Caco-2 (cell line): ENCODE data around the gene RAI1. TPM values are rescaled to one million over a fixed set of nuclear protein-coding genes. Genes with fewer than 3 reads are reported as not detected.

Experiments
- BruUV-seq: library from RNA; stranded (reverse); fragments of 400-500 nt; replicated peaks from 2 replicates; lab custom pipeline; 2021; lab: Mats Ljungman, UMichigan
- CTCF ChIA-PET: fragments of 300-600 bp; sonication (Branson Sonifier 250); formaldehyde crosslinking; loops from one replicate; lab custom pipeline; 2022; ENCODE audit warnings: antibody characterized with exemption; lab: Charles Lee
- POLR2A ChIA-PET: fragments of 300-600 bp; sonication (Branson Sonifier 250); formaldehyde crosslinking; loops from one replicate; lab custom pipeline; 2022; ENCODE audit warnings: antibody characterized with exemption; lab: Charles Lee
- DNase-seq, 2 experiments: peaks; one replicate each; pipeline versions ENCODE4 v3.0.0 to v3.0.0-alpha.2; 2020 to 2022
- H3K27me3 ChIP-seq: replicated peaks from 2 replicates; pipeline ENCODE4 v1.6.0; 2011; ENCODE audit warnings: low read length; ENCODE audit not compliant: control insufficient read depth, insufficient read depth
- H3K36me3 ChIP-seq: 2 replicates; pipeline ENCODE4 v1.5.1; 2011; ENCODE audit warnings: low read length; ENCODE audit not compliant: control insufficient read depth, insufficient read depth
- H3K4me1 ChIP-seq: fragments of 250-450 bp; sonication (Bioruptor Pico); 2 replicates; pipeline ENCODE4 v1.5.1; 2020; ENCODE audit warnings: mild to moderate bottlenecking
- H3K4me3 ChIP-seq: 2 replicates; pipeline ENCODE4 v1.5.1; 2011; ENCODE audit warnings: low read depth, mild to moderate bottlenecking, control low read depth, low read length
- H3K9me3 ChIP-seq: fragments of 250-450 bp; sonication (Bioruptor Pico); 2 replicates; pipeline ENCODE4 v1.5.1; 2020; ENCODE audit warnings: mild to moderate bottlenecking, moderate library complexity
- H3K27ac Mint-ChIP-seq: one replicate; pipeline ENCODE4 v1.8.0; 2022; ENCODE audit warnings: mixed read lengths; ENCODE audit not compliant: unreplicated experiment
- H3K27me3 Mint-ChIP-seq: one replicate; pipeline ENCODE4 v1.8.0; 2022; ENCODE audit warnings: mixed read lengths; ENCODE audit not compliant: insufficient read depth, unreplicated experiment
- H3K36me3 Mint-ChIP-seq: one replicate; pipeline ENCODE4 v1.8.0; 2022; ENCODE audit warnings: mild to moderate bottlenecking, mixed read lengths; ENCODE audit not compliant: insufficient read depth, unreplicated experiment
- H3K4me1 Mint-ChIP-seq: one replicate; pipeline ENCODE4 v1.8.0; 2022; ENCODE audit warnings: low read depth, mixed read lengths; ENCODE audit not compliant: unreplicated experiment
- H3K4me3 Mint-ChIP-seq: one replicate; pipeline ENCODE4 v1.8.0; 2022; ENCODE audit warnings: mild to moderate bottlenecking, moderate library complexity, mixed read lengths; ENCODE audit not compliant: unreplicated experiment
- H3K9me3 Mint-ChIP-seq: one replicate; pipeline ENCODE4 v1.8.0; 2022; ENCODE audit warnings: mixed read lengths; ENCODE audit not compliant: unreplicated experiment
- CTCF ChIP-seq, 2 experiments: fragments of 200-600 bp in 1 of 2; IDR thresholded peaks; 1 replicate in 1 of 2; 2 replicates in 1 of 2; pipeline versions ENCODE4 v1.5.1 to v1.8.0; 2011 to 2022; ENCODE audit warnings: antibody characterized with exemption in 1 of 2, control low read depth in 1 of 2, inconsistent platforms in 1 of 2, low read depth in 1 of 2, low read length in 1 of 2, mild to moderate bottlenecking in 1 of 2, moderate library complexity in 1 of 2; ENCODE audit not compliant: insufficient read depth in 1 of 2, severe bottlenecking in 1 of 2, unreplicated experiment in 1 of 2
- intact Hi-C: fragments of 100-400 bp; cut with micrococcal nuclease; formaldehyde crosslinking; loops from one replicate; pipeline ENCODE4 v1.10.0; 2022; ENCODE audit not compliant: unreplicated experiment
- total RNA-seq: library from RNA; stranded (reverse); gene quantifications from 2 replicates; pipeline ENCODE4 v1.2.3, GENCODE V29; 2022

RAI1 gene
- total RNA-seq, 1 experiment from 2014 or later, result 44.3 TPM

- no peak for TF ChIP-seq CTCF (IDR thresholded peaks at IDR 0.05; ENCODE audit: insufficient read depth in 1 of 2, low read depth in 1 of 2, low read length in 1 of 2, severe bottlenecking in 1 of 2, unreplicated experiment in 1 of 2)
- BruUV-seq, result no TSS peak
- no peaks in the 10 kb centered on the region for H3K27me3 ChIP-seq
- no peaks in the 10 kb centered on the region; the same call in 1 of the 2 replicates for H3K36me3 ChIP-seq
- Mint-ChIP-seq H3K27me3 (no peaks in the 10 kb centered on the region), H3K4me1 (peaks cover 60% of the 10 kb centered on the region), H3K9me3 (no peaks in the 10 kb centered on the region), H3K4me3 (no peak overlapping the region), H3K27ac (no peak overlapping the region), H3K36me3 (peaks cover 33% of the 10 kb centered on the region)
- ChIA-PET CTCF (no interaction called here), POLR2A (no interaction called here)
- DNase-seq, result no peak
- H3K4me3 ChIP-seq, result no peak overlapping the region
- no peaks in the 10 kb centered on the region for H3K9me3 ChIP-seq
- peaks cover 37% of the 10 kb centered on the region for H3K4me1 ChIP-seq
- intact Hi-C loops, result no loop called here
These were observed 14.8 kb downstream of the RAI1 start for GRCh38 chr17:17696085-17696484.

GRCh38 chr17:17696882-17697633 lies 15.8 kb downstream of the RAI1 start:
- H3K4me1 ChIP-seq, result peaks cover 27% of the 10 kb centered on the region
- intact Hi-C loops, result no loop called here
- CTCF ChIA-PET, result no interaction called here

GRCh38 chr17:17698371-17698770 lies 17.1 kb downstream of the RAI1 start:
- peaks cover 2% of the 10 kb centered on the region; the same call in 1 of the 2 replicates for H3K36me3 ChIP-seq
- Mint-ChIP-seq H3K4me3 (no peak overlapping the region), H3K27me3 (no peaks in the 10 kb centered on the region), H3K27ac (peak overlapping the region; percentile 51), H3K36me3 (peaks cover 35% of the 10 kb centered on the region), H3K4me1 (peaks cover 37% of the 10 kb centered on the region), H3K9me3 (no peaks in the 10 kb centered on the region)
- H3K4me1 ChIP-seq, result peaks cover 14% of the 10 kb centered on the region
- H3K4me3 ChIP-seq, result no peak overlapping the region
- ChIA-PET CTCF (no interaction called here), POLR2A (no interaction called here)
- no peaks in the 10 kb centered on the region for H3K9me3 ChIP-seq
- intact Hi-C loops, result no loop called here
- no peak for DNase-seq
- BruUV-seq, result no TSS peak
- no peaks in the 10 kb centered on the region for H3K27me3 ChIP-seq
- TF ChIP-seq CTCF (IDR thresholded peaks at IDR 0.05; ENCODE audit: insufficient read depth in 1 of 2, low read depth in 1 of 2, low read length in 1 of 2, severe bottlenecking in 1 of 2, unreplicated experiment in 1 of 2), result no peak

More at GRCh38 chr17:17696882-17697633, 15.8 kb downstream of the RAI1 start:
- no peak for TF ChIP-seq CTCF (IDR thresholded peaks at IDR 0.05; ENCODE audit: insufficient read depth in 1 of 2, low read depth in 1 of 2, low read length in 1 of 2, severe bottlenecking in 1 of 2, unreplicated experiment in 1 of 2)
- Mint-ChIP-seq H3K27ac (peak overlapping the region; percentile 24), H3K27me3 (no peaks in the 10 kb centered on the region), H3K36me3 (peaks cover 35% of the 10 kb centered on the region), H3K4me3 (no peak overlapping the region), H3K9me3 (no peaks in the 10 kb centered on the region), H3K4me1 (peaks cover 50% of the 10 kb centered on the region)
- POLR2A ChIA-PET, result no interaction called here
- DNase-seq, result no peak
- Histone ChIP-seq H3K36me3 (peaks cover 2% of the 10 kb centered on the region; the same call in 1 of the 2 replicates), H3K27me3 (no peaks in the 10 kb centered on the region), H3K4me3 (no peak overlapping the region), H3K9me3 (no peaks in the 10 kb centered on the region)
- BruUV-seq, result no TSS peak
